ENCODE measurements around the gene PRDM16.

DNA sequence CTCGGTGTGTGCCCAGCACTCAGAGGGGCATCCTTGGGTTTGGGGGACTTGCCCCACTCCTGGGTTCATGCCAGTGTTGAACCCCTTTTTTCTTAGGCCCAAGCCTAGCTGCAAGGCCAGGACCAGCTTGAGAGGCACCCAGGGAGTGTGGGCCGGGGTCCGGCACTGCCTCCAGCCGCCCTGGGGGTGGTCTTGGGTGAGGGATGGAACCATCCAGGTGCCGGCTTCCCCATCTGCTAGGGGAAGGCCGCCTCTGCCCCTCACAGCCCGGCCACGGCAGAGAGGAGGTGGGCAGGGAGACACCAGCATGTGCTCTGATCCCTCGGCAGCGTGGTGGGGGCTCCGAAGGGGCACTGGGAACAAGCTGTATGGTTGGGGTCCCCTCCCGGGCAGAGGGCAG lies 335.3 kb downstream of the PRDM16 start:
- TF ChIP-seq ARNTL (CRISPR knock-in tag; IDR thresholded peaks at IDR 0.05; ENCODE audit: borderline replicate concordance, low read depth) (no peak), RARB (CRISPR knock-in tag; IDR thresholded peaks at IDR 0.05) (no peak), ZC3H10 (CRISPR knock-in tag; IDR thresholded peaks at IDR 0.05) (no peak)
